Naive thymus-derived CD8-positive, alpha-beta T cell (primary cell): ENCODE results near the gene RBP2. TPM values are rescaled to one million over a fixed set of nuclear protein-coding genes. Genes with fewer than 3 reads are reported as not detected.

Experiments used
- ATAC-seq, 2 donors: fragments of 150-1000 bp; cut with Tn5 transposase in 1 of 2; sonication (Bioruptor Pico), chemical (Tn5 transposase) in 1 of 2; 1 replicate in 1 of 2; 2 replicates in 1 of 2; pipeline ENCODE4 v1.10.0; 2021; ENCODE audit warnings: mild to moderate bottlenecking in 2 of 2, moderate library complexity in 2 of 2
- POLR2A ChIA-PET: fragments of 350-600 bp; sonication (Branson Sonifier 250); formaldehyde crosslinking; loops from one replicate; lab custom pipeline; 2021; ENCODE audit warnings: antibody characterized with exemption; lab: Charles Lee
- DNase-seq, 10 donors: peaks; one replicate each; pipeline versions ENCODE4 v3.0.0 to v3.0.0-alpha.2; 2020 to 2022
- H3K27ac Mint-ChIP-seq, 10 donors: one replicate each; pipeline ENCODE4 v1.8.0; 2020 to 2022; ENCODE audit warnings: mild to moderate bottlenecking in 10 of 10, mixed read lengths in 10 of 10, moderate library complexity in 4 of 10, inconsistent platforms in 1 of 10
- H3K27me3 Mint-ChIP-seq, 5 donors: one replicate each; pipeline ENCODE4 v1.8.0; 2021 to 2022; ENCODE audit warnings: mixed read lengths in 5 of 5
- H3K36me3 Mint-ChIP-seq, 3 donors: one replicate each; pipeline ENCODE4 v1.8.0; 2020 to 2022; ENCODE audit warnings: mixed read lengths in 3 of 3, mild to moderate bottlenecking in 2 of 3, inconsistent platforms in 1 of 3
- H3K4me1 Mint-ChIP-seq, 4 donors: one replicate each; pipeline ENCODE4 v1.8.0; 2021 to 2022; ENCODE audit warnings: mixed read lengths in 4 of 4
- H3K4me3 Mint-ChIP-seq, 10 donors: one replicate each; pipeline ENCODE4 v1.8.0; 2020 to 2022; ENCODE audit warnings: mild to moderate bottlenecking in 10 of 10, mixed read lengths in 10 of 10, moderate library complexity in 6 of 10, inconsistent platforms in 1 of 10
- H3K9me3 Mint-ChIP-seq, 9 donors: one replicate each; pipeline ENCODE4 v1.8.0; 2020 to 2022; ENCODE audit warnings: mixed read lengths in 9 of 9, mild to moderate bottlenecking in 3 of 9, inconsistent platforms in 1 of 9, moderate library complexity in 1 of 9
- polyA plus RNA-seq, 3 donors: library from polyadenylated mRNA; unstranded; fragments of 300-500 nt; fragmentation: Illumina TruSeq; gene quantifications; one replicate each; pipeline ENCODE4 v1.2.3, GENCODE V29; 2021
- total RNA-seq, 8 experiments: library from RNA in 2 of 8; stranded (reverse) in 2 of 8; gene quantifications; one replicate each; pipeline ENCODE4 v1.2.3 and lab custom pipeline; 2021 to 2026

Gene RBP2
- total and polyA plus RNA-seq, 5 experiments from 2014 or later, result not detected

DNA sequence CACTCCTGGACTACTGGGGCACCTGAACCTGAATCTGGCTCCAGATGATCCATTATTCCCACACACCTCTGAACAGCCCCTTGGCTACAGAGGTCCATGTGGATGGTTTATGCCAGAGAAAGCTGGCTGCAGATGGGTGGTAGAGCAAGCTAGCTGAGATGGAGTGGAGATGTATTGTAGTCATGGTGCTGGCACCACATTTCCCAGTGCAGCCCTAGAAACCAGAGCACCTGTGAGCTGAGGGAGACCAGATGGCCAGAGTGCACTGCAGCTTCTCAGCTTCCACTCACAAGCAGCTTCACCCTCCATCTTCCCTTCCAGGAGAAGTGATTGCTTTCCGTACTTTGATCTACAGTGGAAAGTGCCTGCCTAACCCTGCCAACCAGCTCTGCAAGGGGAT, 33.3 kb upstream of the RBP2 start:
- Mint-ChIP-seq H3K4me3 (no peak overlapping the region), H3K27ac (no peak overlapping the region), H3K4me1 (no peaks in the 10 kb centered on the region), H3K36me3 (no peaks in the 10 kb centered on the region), H3K27me3 (no peaks in the 10 kb centered on the region), H3K9me3 (no peaks in the 10 kb centered on the region)
- POLR2A ChIA-PET, result no interaction called here
- DNase-seq (no peak), ATAC-seq (no peak)

DNA sequence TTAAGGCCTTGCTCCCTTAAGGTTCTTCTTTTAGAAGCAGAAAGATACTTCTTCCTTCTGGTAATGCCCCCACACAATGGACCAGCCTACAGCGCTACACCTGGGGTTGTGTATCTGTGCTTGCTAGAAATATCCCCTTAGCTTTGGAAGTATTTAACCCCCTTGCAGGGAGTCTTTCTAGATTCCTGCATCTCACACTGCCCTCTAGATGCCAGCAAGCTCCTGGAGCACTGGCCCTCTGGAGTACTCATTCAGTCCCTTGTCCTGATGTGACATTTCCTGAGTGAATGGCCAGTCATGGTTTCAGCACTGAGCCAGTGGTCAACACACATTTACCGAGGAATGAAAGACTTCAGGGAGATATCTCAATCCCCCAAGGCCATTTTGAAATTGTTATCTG, 30.4 kb upstream of the RBP2 start:
- Mint-ChIP-seq H3K9me3 (no peaks in the 10 kb centered on the region), H3K4me3 (no peak overlapping the region)
- POLR2A ChIA-PET, result no interaction called here

DNA sequence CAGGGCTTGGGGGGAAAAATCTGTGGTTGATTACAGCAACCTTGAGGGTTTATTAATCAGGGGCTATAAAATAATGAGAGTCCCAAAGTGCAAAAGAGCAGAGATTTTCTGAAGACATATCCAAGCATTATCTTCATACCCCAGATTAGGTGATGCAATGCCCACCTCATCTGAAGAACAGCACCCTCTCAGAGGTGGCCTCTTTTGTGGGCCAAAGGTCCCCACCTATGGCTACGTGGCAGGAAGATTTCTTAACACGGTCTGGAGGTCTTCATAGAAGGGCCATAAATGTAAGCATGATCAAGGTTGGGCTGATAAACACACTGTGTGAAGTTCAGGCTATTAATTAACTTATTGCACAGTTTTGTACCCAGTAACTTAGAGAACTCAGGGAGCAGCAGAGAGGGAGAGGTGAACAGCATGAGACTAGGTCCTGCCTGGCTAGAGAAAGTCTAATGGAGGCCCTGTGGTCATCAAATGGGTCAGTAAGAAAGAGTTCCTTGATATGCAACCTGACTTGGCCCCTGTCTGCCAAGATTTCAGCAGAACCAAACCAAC, 29.6 kb upstream of the RBP2 start:
- H3K27me3 Mint-ChIP-seq, result peaks cover 0 to 3% (median 0%) of the 10 kb centered on the region in 5 donors
- H3K9me3 Mint-ChIP-seq, result no peaks in the 10 kb centered on the region
- no peak for ATAC-seq
- DNase-seq, result no peak
- no peak overlapping the region for H3K27ac Mint-ChIP-seq
- POLR2A ChIA-PET, result no interaction called here
- no peak overlapping the region for H3K4me3 Mint-ChIP-seq
- H3K4me1 Mint-ChIP-seq, result peaks cover 0 to 2% (median 0%) of the 10 kb centered on the region in 4 donors
- peaks cover 0 to 3% (median 0%) of the 10 kb centered on the region in 3 donors for H3K36me3 Mint-ChIP-seq

More for the DNA sequence above, 30.4 kb upstream of the RBP2 start:
- H3K27ac Mint-ChIP-seq, result no peak overlapping the region
- H3K4me1 Mint-ChIP-seq, result peaks cover 0 to 2% (median 0%) of the 10 kb centered on the region in 4 donors
- no peak for DNase-seq
- H3K36me3 Mint-ChIP-seq, result no peaks in the 10 kb centered on the region
- ATAC-seq, result no peak
- H3K27me3 Mint-ChIP-seq, result peaks cover 0 to 3% (median 0%) of the 10 kb centered on the region in 5 donors

DNA sequence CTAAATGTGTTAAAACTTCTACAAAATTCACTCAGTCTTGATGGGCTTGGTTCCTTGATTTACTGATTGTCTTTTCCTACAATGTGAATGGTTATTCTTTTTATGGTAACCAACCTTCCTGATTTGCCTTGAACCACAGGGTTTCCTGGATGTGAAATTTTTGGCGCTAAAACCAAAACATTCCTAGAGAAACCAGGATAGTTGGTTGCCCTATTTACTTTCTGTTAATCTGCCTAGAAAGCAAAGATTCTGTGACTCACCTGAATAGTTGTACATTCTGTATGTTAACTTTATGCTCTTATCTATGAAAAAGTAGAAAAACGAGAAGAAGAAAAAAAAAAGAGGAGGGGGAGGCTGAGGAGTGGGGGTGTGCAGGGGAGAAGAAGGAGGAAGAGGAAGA, 23.2 kb upstream of the RBP2 start:
- POLR2A ChIA-PET, result no interaction called here
- Mint-ChIP-seq H3K27me3 (peaks cover 0 to 3% (median 0%) of the 10 kb centered on the region in 5 donors), H3K9me3 (peaks cover 0 to 25% (median 14%) of the 10 kb centered on the region in 9 donors), H3K36me3 (peaks cover 3 to 13% (median 10%) of the 10 kb centered on the region in 3 donors), H3K4me3 (no peak overlapping the region), H3K27ac (no peak overlapping the region), H3K4me1 (peaks cover 0 to 2% (median 0%) of the 10 kb centered on the region in 4 donors)
- ATAC-seq, result no peak
- DNase-seq, result no peak

DNA sequence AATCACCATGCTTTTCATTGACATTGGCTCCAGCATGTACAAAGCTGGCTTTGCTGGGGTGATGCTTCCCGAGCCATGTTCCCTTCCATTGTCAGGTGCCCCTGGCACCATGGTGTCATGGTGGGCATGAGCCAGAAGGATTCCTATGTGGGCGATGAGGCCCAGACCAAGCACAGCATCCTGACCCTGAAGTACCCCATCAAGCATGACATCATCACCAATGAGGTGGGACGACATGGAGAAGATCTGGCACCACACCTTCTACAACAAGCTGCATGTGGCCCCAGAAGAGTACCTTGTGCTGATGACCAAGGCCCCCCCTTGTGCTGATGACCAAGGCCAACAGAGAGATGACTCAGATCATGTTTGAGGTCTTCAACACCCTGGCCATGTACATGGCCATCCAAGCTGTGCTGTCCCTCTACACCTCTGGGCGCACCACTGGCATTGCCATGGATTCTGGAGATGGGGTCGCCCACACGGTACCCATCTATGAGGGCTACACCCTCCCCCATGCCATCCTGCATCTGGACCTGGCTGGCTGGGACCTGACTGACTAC, 17.6 kb upstream of the RBP2 start:
- POLR2A ChIA-PET, result no interaction called here
- no peak overlapping the region for H3K27ac Mint-ChIP-seq
- ATAC-seq (no peak), DNase-seq (no peak)
- peaks cover 0 to 6% (median 2%) of the 10 kb centered on the region in 5 donors for H3K27me3 Mint-ChIP-seq
- no peaks in the 10 kb centered on the region for H3K4me1 Mint-ChIP-seq
- H3K36me3 Mint-ChIP-seq, result peaks cover 17 to 56% (median 42%) of the 10 kb centered on the region in 3 donors
- no peak overlapping the region for H3K4me3 Mint-ChIP-seq
- H3K9me3 Mint-ChIP-seq, result peaks cover 8 to 55% (median 35%) of the 10 kb centered on the region in 9 donors

DNA sequence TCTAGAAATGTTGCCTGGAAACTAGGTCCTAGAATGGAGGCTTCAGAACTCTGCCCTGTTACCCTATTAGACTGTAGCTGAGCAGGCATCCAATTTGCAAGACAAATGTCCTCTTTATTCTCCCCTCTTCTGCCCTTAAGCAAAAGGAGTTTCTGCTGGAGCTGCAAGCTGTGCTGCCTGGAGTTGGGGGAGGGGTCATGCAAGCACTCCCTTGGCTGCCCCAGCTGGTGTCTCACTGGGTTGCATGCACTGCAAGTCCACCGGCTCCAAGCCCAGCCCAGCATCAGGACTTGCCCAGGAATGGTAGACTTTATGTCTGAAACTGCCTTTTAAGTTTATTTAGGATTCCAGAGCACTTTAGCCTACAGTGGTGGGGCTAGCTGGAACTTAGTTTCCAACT, 15.7 kb upstream of the RBP2 start:
- Mint-ChIP-seq H3K4me1 (no peaks in the 10 kb centered on the region), H3K27me3 (peaks cover 0 to 6% (median 3%) of the 10 kb centered on the region in 5 donors), H3K9me3 (peaks cover 16 to 70% (median 43%) of the 10 kb centered on the region in 9 donors), H3K27ac (no peak overlapping the region), H3K36me3 (peaks cover 20 to 62% (median 56%) of the 10 kb centered on the region in 3 donors), H3K4me3 (no peak overlapping the region)
- DNase-seq (no peak), ATAC-seq (no peak)
- POLR2A ChIA-PET, result no interaction called here

DNA sequence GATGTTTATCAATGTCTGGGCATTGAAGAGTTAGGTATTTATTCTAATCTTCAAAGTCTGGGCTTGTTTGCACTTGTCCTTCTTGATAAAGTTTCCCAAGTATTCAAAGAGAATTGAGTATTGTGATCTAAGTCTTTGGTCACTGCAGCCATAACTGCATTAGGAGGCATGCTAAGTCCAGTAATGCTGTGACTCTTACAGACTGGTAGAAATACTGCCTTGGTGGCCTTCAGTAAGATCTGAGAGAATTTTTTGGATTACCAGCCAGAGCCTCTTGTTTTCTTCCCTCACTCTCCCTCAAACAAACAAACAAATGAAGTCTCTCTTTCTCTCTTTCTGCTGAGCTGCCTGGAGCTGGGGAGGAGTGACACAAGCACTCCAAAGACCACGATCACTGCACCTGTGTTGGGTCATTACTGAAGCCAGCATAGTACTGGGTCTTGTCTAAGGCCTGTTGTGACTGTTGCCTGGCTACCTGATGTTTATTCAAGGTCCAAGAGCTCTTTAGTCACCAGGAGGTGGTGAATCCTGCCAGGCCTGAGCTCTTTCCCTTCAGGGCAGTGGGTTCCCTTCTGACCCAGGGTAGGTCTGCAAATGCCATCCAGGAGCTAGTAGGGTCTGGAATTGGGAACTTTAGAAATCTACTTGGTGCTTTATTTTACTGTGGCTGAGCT, 14.8 kb upstream of the RBP2 start:
- peaks cover 0 to 6% (median 3%) of the 10 kb centered on the region in 5 donors for H3K27me3 Mint-ChIP-seq
- H3K4me3 Mint-ChIP-seq, result no peak overlapping the region
- no peaks in the 10 kb centered on the region for H3K4me1 Mint-ChIP-seq
- peaks cover 16 to 65% (median 41%) of the 10 kb centered on the region in 9 donors for H3K9me3 Mint-ChIP-seq
- ATAC-seq (no peak), DNase-seq (no peak)
- H3K27ac Mint-ChIP-seq, result no peak overlapping the region
- POLR2A ChIA-PET, result no interaction called here
- peaks cover 20 to 58% (median 56%) of the 10 kb centered on the region in 3 donors for H3K36me3 Mint-ChIP-seq

DNA sequence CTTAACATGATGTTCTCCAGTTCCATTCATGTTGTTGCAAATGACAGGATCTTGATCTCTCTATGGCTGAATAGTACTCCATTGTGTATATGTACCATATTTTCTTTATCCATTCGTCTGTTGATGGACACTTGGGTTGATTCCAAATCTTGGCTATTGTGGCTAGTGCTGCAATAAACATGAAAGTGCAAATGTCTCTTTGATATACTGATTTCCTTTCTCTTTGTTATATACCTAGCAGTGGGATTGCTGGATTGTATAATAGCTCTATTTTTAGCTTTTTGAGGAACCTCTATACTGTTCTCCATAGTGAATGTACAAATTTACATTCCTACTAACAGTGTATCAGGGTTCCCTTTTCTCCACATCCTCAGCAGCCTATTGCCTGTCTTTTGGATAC, 5.9 kb upstream of the RBP2 start:
- no peak overlapping the region for H3K4me3 Mint-ChIP-seq
- ATAC-seq, result no peak
- peaks cover 0 to 4% (median 0%) of the 10 kb centered on the region in 9 donors for H3K9me3 Mint-ChIP-seq
- no peak for DNase-seq
- peaks cover 0 to 3% (median 0%) of the 10 kb centered on the region in 3 donors for H3K36me3 Mint-ChIP-seq
- peaks cover 0 to 2% (median 0%) of the 10 kb centered on the region in 5 donors for H3K27me3 Mint-ChIP-seq
- H3K4me1 Mint-ChIP-seq, result no peaks in the 10 kb centered on the region
- POLR2A ChIA-PET, result no interaction called here
- H3K27ac Mint-ChIP-seq, result no peak overlapping the region

DNA sequence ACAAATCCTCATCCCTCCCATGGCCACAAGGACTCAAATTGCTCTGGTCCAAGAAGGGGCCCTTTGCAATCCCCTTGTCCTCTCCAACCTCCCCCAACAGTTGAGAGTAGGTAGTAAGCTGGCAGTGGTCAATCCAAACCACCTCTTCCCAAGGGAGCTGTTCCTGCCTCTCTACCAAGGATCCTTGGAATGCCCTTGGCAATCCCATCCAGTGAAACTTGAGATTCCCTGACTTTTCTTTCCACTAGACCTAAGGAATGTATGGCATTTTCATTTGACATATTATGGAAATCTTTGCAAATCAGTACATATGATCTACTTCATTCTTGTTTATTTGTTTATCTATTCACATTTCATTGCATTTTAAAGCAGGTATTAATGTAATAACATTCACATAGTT, 4.8 kb upstream of the RBP2 start:
- DNase-seq (no peak), ATAC-seq (no peak)
- POLR2A ChIA-PET, result no interaction called here
- Mint-ChIP-seq H3K9me3 (no peaks in the 10 kb centered on the region), H3K27ac (no peak overlapping the region), H3K36me3 (peaks cover 0 to 3% (median 0%) of the 10 kb centered on the region in 3 donors), H3K27me3 (peaks cover 0 to 2% (median 0%) of the 10 kb centered on the region in 5 donors), H3K4me3 (no peak overlapping the region), H3K4me1 (no peaks in the 10 kb centered on the region)

DNA sequence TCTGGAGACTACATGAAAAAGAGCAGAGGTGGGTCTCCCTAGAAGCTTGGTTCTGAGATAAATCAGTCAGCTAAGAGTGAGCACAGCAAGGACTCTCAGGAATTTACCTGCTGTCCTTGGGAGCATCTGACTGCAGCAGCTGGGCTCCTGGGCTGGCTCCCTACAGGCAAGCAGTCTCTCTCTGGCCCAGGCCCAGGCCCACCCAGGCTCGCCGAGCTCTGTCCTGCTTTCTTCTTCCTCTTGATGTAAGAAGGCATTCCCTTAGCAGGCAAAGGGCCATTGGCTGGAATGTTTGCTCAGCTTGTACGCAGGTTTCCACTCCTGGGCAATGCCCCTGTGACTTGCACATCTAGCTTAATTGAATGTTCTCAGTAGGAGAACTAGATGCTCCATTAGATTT, 4.3 kb upstream of the RBP2 start:
- Mint-ChIP-seq H3K4me1 (no peaks in the 10 kb centered on the region), H3K4me3 (no peak overlapping the region), H3K27ac (no peak overlapping the region), H3K36me3 (peaks cover 0 to 3% (median 0%) of the 10 kb centered on the region in 3 donors), H3K27me3 (peaks cover 0 to 2% (median 0%) of the 10 kb centered on the region in 5 donors), H3K9me3 (no peaks in the 10 kb centered on the region)
- ATAC-seq, result no peak
- POLR2A ChIA-PET, result no interaction called here
- DNase-seq, result no peak

DNA sequence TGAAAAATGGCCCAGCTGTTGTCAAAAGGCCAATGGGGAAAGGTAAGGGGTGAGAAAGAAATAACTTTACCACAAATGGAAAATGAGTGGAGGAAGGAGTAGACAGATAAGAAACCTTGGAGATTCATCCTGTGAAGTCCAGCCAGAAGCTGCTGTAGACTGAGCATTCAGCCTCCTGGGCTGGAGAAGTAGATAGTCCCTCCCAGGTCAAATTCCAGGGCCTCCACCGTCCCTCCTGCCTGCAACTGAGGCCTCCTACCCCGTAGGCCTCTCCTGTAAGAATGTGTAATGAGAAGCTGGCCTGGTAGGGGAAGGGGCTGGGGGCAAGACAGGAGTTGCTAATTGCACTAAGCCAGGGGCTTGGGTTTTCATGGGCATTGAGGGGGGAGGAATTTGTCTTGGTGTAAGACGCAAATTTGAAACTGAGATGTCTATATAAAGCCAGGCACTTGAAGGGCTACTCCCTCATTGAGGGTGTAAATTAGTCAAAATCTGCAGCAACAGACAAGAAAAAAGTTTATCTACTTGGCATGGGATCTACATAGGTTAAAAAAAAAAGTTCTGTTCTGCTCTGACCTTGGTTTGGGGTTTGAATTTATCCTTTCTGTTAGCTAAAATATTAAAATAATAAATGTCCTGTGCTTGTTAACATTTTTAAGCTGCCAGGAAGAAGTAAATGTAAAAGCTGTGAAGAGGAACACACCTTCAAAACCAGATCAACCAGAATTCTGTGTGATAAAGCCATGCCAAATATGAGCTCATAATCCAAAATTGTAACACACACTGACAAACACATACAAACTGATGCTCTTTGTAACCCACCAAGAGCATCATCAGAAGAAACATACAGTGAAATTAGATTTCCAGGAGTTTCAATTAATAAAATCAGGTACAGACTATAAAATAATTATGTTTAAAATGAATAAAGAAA, 1.7 kb upstream of the RBP2 start:
- Mint-ChIP-seq H3K4me1 (no peaks in the 10 kb centered on the region), H3K27ac (peak overlapping the region in 1 of 10 donors; percentile 40), H3K4me3 (no peak overlapping the region), H3K36me3 (no peaks in the 10 kb centered on the region), H3K9me3 (no peaks in the 10 kb centered on the region), H3K27me3 (no peaks in the 10 kb centered on the region)
- POLR2A ChIA-PET, result no interaction called here
- ATAC-seq (no peak), DNase-seq (no peak)

DNA sequence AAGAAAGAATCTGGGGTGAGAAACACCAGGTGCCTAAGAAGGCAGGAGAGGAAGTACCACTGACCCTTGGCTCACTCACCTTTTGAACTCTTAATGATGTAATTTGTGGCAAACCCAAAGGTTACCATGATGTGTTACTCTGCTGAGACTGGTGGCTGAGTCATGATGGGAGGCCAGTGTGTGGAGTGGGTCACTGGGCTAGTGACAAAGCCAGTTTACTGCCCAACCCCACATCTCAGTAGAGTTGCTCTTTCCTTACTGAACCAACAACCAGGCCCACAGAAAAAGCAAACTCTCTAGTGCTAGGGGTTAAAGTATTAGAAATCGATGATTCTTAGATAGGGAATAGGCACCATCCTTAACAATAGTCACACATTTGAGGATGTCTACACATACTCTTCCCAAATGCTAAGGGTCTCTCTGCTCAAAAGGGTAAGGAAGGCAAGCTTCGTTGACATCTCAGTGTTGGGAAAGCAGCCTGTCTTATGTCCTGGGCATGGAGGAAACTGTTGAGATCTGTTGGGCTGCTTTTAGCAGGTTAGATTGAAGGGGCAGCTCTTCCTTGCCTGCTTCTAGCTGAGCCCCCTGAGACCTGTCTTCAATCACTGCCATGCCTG, 3.1 kb downstream of the RBP2 start:
- H3K27ac Mint-ChIP-seq, result no peak overlapping the region
- H3K27me3 Mint-ChIP-seq, result no peaks in the 10 kb centered on the region
- ATAC-seq, result no peak

More for the DNA sequence above, 3.1 kb downstream of the RBP2 start:
- no peak for DNase-seq
- Mint-ChIP-seq H3K4me3 (no peak overlapping the region), H3K36me3 (no peaks in the 10 kb centered on the region), H3K9me3 (no peaks in the 10 kb centered on the region), H3K4me1 (no peaks in the 10 kb centered on the region)
- POLR2A ChIA-PET, result no interaction called here
